ENCODE data around the gene MACF1.

DNA sequence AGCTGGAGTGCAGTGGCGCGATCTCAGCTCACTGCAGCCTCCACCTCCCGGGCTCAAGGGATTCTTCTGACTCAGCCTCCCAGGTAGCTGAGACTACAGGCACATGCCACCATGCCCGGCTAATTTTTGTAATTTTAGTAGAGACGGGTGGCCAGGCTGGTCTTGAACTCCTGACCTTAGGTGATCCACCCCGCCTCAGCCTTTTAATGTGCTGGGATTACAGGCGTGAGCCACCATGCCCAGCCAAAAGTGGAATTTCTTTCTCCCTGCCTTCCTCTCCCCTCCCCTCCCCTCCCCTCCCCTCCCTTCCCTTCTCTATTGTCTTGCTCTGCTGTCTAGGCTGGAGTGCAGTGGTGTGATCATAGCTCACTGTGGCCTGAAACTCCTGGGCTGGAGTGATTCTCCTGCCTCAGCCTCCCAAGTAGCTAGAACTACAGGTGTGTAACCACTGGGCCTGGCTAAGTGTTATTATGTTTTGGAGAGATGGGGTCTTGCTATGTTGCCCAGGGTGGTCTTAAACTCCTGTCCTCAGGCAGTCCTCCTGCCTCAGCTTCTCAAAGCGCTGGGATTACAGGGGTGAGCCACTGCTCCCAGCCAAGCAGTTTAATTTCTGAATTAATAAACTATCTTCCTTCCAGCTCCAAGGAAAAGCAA lies 10.0 kb upstream of the MACF1 start:
- TF ChIP-seq, protein P1, sequence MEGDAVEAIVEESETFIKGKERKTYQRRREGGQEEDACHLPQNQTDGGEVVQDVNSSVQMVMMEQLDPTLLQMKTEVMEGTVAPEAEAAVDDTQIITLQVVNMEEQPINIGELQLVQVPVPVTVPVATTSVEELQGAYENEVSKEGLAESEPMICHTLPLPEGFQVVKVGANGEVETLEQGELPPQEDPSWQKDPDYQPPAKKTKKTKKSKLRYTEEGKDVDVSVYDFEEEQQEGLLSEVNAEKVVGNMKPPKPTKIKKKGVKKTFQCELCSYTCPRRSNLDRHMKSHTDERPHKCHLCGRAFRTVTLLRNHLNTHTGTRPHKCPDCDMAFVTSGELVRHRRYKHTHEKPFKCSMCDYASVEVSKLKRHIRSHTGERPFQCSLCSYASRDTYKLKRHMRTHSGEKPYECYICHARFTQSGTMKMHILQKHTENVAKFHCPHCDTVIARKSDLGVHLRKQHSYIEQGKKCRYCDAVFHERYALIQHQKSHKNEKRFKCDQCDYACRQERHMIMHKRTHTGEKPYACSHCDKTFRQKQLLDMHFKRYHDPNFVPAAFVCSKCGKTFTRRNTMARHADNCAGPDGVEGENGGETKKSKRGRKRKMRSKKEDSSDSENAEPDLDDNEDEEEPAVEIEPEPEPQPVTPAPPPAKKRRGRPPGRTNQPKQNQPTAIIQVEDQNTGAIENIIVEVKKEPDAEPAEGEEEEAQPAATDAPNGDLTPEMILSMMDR (IDR thresholded peaks at IDR 0.05) = no peak
- TF ChIP-seq POLR2AphosphoS5 (IDR thresholded peaks at IDR 0.05) = no peak
